ENCODE data around the gene CNTNAP2. TPM values are rescaled to one million over a fixed set of nuclear protein-coding genes. Genes with fewer than 3 reads are reported as not detected.

Gene CNTNAP2
- total RNA-seq, 2 donors from 2014 or later, result not detected

GRCh38 chr7:148031019-148031418, 1914.4 kb downstream of the CNTNAP2 start:
- Mint-ChIP-seq H3K9me3 (no peaks in the 10 kb centered on the region), H3K36me3 (no peaks in the 10 kb centered on the region), H3K27ac (no peak overlapping the region), H3K4me1 (ENCODE audit: low read depth in 2 of 2) (no peaks in the 10 kb centered on the region), H3K27me3 (peaks cover 0 to 4% of the 10 kb centered on the region in 2 donors), H3K4me3 (no peak overlapping the region)
- DNase-seq (ENCODE audit: low spot score) (no peak), ATAC-seq (no peak)

- no peaks in the 10 kb centered on the region for H3K9me3 Mint-ChIP-seq
- DNase-seq (ENCODE audit: low spot score), result no peak
- no peaks in the 10 kb centered on the region for H3K36me3 Mint-ChIP-seq
Observed at GRCh38 chr7:148031811-148032210, 1915.2 kb downstream of the CNTNAP2 start.

GRCh38 chr7:148035950-148036349, 1919.3 kb downstream of the CNTNAP2 start:
- no peak overlapping the region for H3K4me3 Mint-ChIP-seq
- ATAC-seq (no peak), DNase-seq (ENCODE audit: low spot score) (no peak)
- H3K4me1 Mint-ChIP-seq (ENCODE audit: low read depth in 2 of 2), result no peaks in the 10 kb centered on the region
- no peaks in the 10 kb centered on the region for H3K36me3 Mint-ChIP-seq
- H3K27ac Mint-ChIP-seq, result no peak overlapping the region
- H3K27me3 Mint-ChIP-seq, result no peaks in the 10 kb centered on the region
- no peaks in the 10 kb centered on the region for H3K9me3 Mint-ChIP-seq

More at GRCh38 chr7:148031811-148032210, 1915.2 kb downstream of the CNTNAP2 start:
- no peak for ATAC-seq
- Mint-ChIP-seq H3K4me1 (ENCODE audit: low read depth in 2 of 2) (no peaks in the 10 kb centered on the region), H3K27ac (no peak overlapping the region), H3K4me3 (no peak overlapping the region), H3K27me3 (peaks cover 0 to 4% of the 10 kb centered on the region in 2 donors)

GRCh38 chr7:148037044-148037443, 1920.4 kb downstream of the CNTNAP2 start:
- ATAC-seq, result no peak
- H3K4me3 Mint-ChIP-seq, result no peak overlapping the region
- no peaks in the 10 kb centered on the region for H3K4me1 Mint-ChIP-seq (ENCODE audit: low read depth in 2 of 2)
- H3K9me3 Mint-ChIP-seq, result no peaks in the 10 kb centered on the region
- H3K36me3 Mint-ChIP-seq, result no peaks in the 10 kb centered on the region
- no peak for DNase-seq (ENCODE audit: low spot score)
- no peaks in the 10 kb centered on the region for H3K27me3 Mint-ChIP-seq
- no peak overlapping the region for H3K27ac Mint-ChIP-seq

GRCh38 chr7:148041156-148041555, 1924.6 kb downstream of the CNTNAP2 start:
- H3K9me3 Mint-ChIP-seq, result no peaks in the 10 kb centered on the region
- H3K4me1 Mint-ChIP-seq (ENCODE audit: low read depth in 2 of 2), result no peaks in the 10 kb centered on the region
- DNase-seq (ENCODE audit: low spot score) (no peak), ATAC-seq (no peak)
- H3K27ac Mint-ChIP-seq, result no peak overlapping the region
- H3K36me3 Mint-ChIP-seq, result no peaks in the 10 kb centered on the region
- no peak overlapping the region for H3K4me3 Mint-ChIP-seq
- no peaks in the 10 kb centered on the region for H3K27me3 Mint-ChIP-seq

- Mint-ChIP-seq H3K9me3 (no peaks in the 10 kb centered on the region), H3K4me3 (no peak overlapping the region), H3K36me3 (no peaks in the 10 kb centered on the region), H3K27me3 (no peaks in the 10 kb centered on the region), H3K4me1 (ENCODE audit: low read depth in 2 of 2) (no peaks in the 10 kb centered on the region), H3K27ac (no peak overlapping the region)
- ATAC-seq, result no peak
- no peak for DNase-seq (ENCODE audit: low spot score)
Observed at GRCh38 chr7:148042935-148043631, 1926.5 kb downstream of the CNTNAP2 start.

GRCh38 chr7:148044173-148044572, 1927.6 kb downstream of the CNTNAP2 start:
- Mint-ChIP-seq H3K4me3 (no peak overlapping the region), H3K4me1 (ENCODE audit: low read depth in 2 of 2) (no peaks in the 10 kb centered on the region), H3K27me3 (no peaks in the 10 kb centered on the region), H3K36me3 (no peaks in the 10 kb centered on the region), H3K27ac (no peak overlapping the region), H3K9me3 (no peaks in the 10 kb centered on the region)
- ATAC-seq, result no peak
- DNase-seq (ENCODE audit: low spot score), result no peak

GRCh38 chr7:148045521-148045920, 1928.9 kb downstream of the CNTNAP2 start:
- no peak for DNase-seq (ENCODE audit: low spot score)
- Mint-ChIP-seq H3K27ac (no peak overlapping the region), H3K9me3 (no peaks in the 10 kb centered on the region), H3K27me3 (no peaks in the 10 kb centered on the region), H3K4me1 (ENCODE audit: low read depth in 2 of 2) (no peaks in the 10 kb centered on the region), H3K36me3 (no peaks in the 10 kb centered on the region), H3K4me3 (no peak overlapping the region)
- no peak for ATAC-seq

- peaks cover 5 to 10% of the 10 kb centered on the region in 2 donors for H3K4me1 Mint-ChIP-seq (ENCODE audit: low read depth in 2 of 2)
- no peaks in the 10 kb centered on the region for H3K36me3 Mint-ChIP-seq
- DNase-seq (ENCODE audit: low spot score) (no peak), ATAC-seq (no peak)
- no peak overlapping the region for H3K27ac Mint-ChIP-seq
- H3K27me3 Mint-ChIP-seq, result no peaks in the 10 kb centered on the region
- no peak overlapping the region for H3K4me3 Mint-ChIP-seq
- H3K9me3 Mint-ChIP-seq, result no peaks in the 10 kb centered on the region
Observed at GRCh38 chr7:148049068-148049467, 1932.5 kb downstream of the CNTNAP2 start.

- no peak for ATAC-seq
- H3K27me3 Mint-ChIP-seq, result no peaks in the 10 kb centered on the region
Observed at GRCh38 chr7:148050492-148051158, 1934.0 kb downstream of the CNTNAP2 start.

GRCh38 chr7:148056406-148056805, 1939.8 kb downstream of the CNTNAP2 start:
- ATAC-seq (no peak), DNase-seq (ENCODE audit: low spot score) (no peak)
- Mint-ChIP-seq H3K4me3 (no peak overlapping the region), H3K4me1 (ENCODE audit: low read depth in 2 of 2) (peaks cover 1 to 6% of the 10 kb centered on the region in 2 donors), H3K27me3 (no peaks in the 10 kb centered on the region), H3K36me3 (no peaks in the 10 kb centered on the region), H3K27ac (no peak overlapping the region), H3K9me3 (no peaks in the 10 kb centered on the region)

More at GRCh38 chr7:148050492-148051158, 1934.0 kb downstream of the CNTNAP2 start:
- Mint-ChIP-seq H3K4me3 (no peak overlapping the region), H3K9me3 (no peaks in the 10 kb centered on the region), H3K27ac (peak overlapping the region; percentile 26 to 78), H3K4me1 (ENCODE audit: low read depth in 2 of 2) (peaks cover 5 to 10% of the 10 kb centered on the region in 2 donors), H3K36me3 (no peaks in the 10 kb centered on the region)
- no peak for DNase-seq (ENCODE audit: low spot score)

GRCh38 chr7:148058092-148058491, 1941.5 kb downstream of the CNTNAP2 start:
- Mint-ChIP-seq H3K27me3 (no peaks in the 10 kb centered on the region), H3K9me3 (no peaks in the 10 kb centered on the region), H3K4me1 (ENCODE audit: low read depth in 2 of 2) (no peaks in the 10 kb centered on the region), H3K36me3 (no peaks in the 10 kb centered on the region), H3K4me3 (no peak overlapping the region), H3K27ac (no peak overlapping the region)
- DNase-seq (ENCODE audit: low spot score) (no peak), ATAC-seq (no peak)

- H3K4me3 Mint-ChIP-seq, result no peak overlapping the region
- no peaks in the 10 kb centered on the region for H3K36me3 Mint-ChIP-seq
- no peaks in the 10 kb centered on the region for H3K9me3 Mint-ChIP-seq
- no peak for ATAC-seq
- no peak for DNase-seq (ENCODE audit: low spot score)
- H3K4me1 Mint-ChIP-seq (ENCODE audit: low read depth in 2 of 2), result no peaks in the 10 kb centered on the region
- no peaks in the 10 kb centered on the region for H3K27me3 Mint-ChIP-seq
- no peak overlapping the region for H3K27ac Mint-ChIP-seq
Observed at GRCh38 chr7:148058753-148059152, 1942.2 kb downstream of the CNTNAP2 start.

- no peak for ATAC-seq
- H3K9me3 Mint-ChIP-seq, result no peaks in the 10 kb centered on the region
- H3K4me3 Mint-ChIP-seq, result no peak overlapping the region
- no peaks in the 10 kb centered on the region for H3K4me1 Mint-ChIP-seq (ENCODE audit: low read depth in 2 of 2)
- DNase-seq (ENCODE audit: low spot score), result no peak
- no peak overlapping the region for H3K27ac Mint-ChIP-seq
- no peaks in the 10 kb centered on the region for H3K36me3 Mint-ChIP-seq
- peaks cover 0 to 6% of the 10 kb centered on the region in 2 donors for H3K27me3 Mint-ChIP-seq
Observed at GRCh38 chr7:148060724-148061123, 1944.1 kb downstream of the CNTNAP2 start.
